Thymus (tissue), 11 donors: Measurements from ENCODE around the gene TMEM132D. TPM values are rescaled to one million over a fixed set of nuclear protein-coding genes. Genes with fewer than 3 reads are reported as not detected.

Source experiments
- DNase-seq, 9 donors: peaks; one replicate each; pipeline ENCODE4 v3.0.0-alpha.2; 2013; ENCODE audit warnings: low spot score in 9 of 9, low read depth in 6 of 9, missing footprints in 1 of 9
- H3K27ac ChIP-seq, 2 donors: one replicate each; pipeline ENCODE4 v1.5.1; 2013; ENCODE audit warnings: control low read depth in 1 of 2, low read depth in 1 of 2, low read length in 1 of 2, mild to moderate bottlenecking in 1 of 2, moderate library complexity in 1 of 2
- H3K27me3 ChIP-seq, 2 donors: one replicate each; pipeline ENCODE4 v1.5.1; 2013; ENCODE audit warnings: low read length in 1 of 2; ENCODE audit not compliant: control insufficient read depth in 2 of 2, insufficient read depth in 1 of 2
- H3K36me3 ChIP-seq, 2 donors: one replicate each; pipeline ENCODE4 v1.5.1; 2013; ENCODE audit warnings: low read length in 1 of 2, mild to moderate bottlenecking in 1 of 2, moderate library complexity in 1 of 2; ENCODE audit not compliant: control insufficient read depth in 2 of 2, insufficient read depth in 2 of 2
- H3K4me1 ChIP-seq, 2 donors: one replicate each; pipeline ENCODE4 v1.5.1; 2013; ENCODE audit warnings: low read length in 2 of 2; ENCODE audit not compliant: control insufficient read depth in 2 of 2, insufficient read depth in 2 of 2
- H3K4me3 ChIP-seq, 2 donors: one replicate each; pipeline ENCODE4 v1.5.1; 2013; ENCODE audit warnings: low read length in 2 of 2, control low read depth in 1 of 2, mild to moderate bottlenecking in 1 of 2
- H3K9me3 ChIP-seq, 2 donors: one replicate each; pipeline ENCODE4 v1.5.1; 2013; ENCODE audit warnings: low read length in 1 of 2, mild to moderate bottlenecking in 1 of 2; ENCODE audit not compliant: control insufficient read depth in 2 of 2, insufficient read depth in 1 of 2
- WGBS: extraction: QIAGEN DNeasy Blood & Tissue Kit; methylation state at CpG from one replicate; pipeline ENCODE4 v1.1.7; 2013; 5-methylcytosine and 5-hydroxymethylcytosine counted together
- polyA plus RNA-seq: library from polyadenylated mRNA; stranded (reverse); fragments of 200-250 nt; gene quantifications from one replicate; pipeline ENCODE4 v1.2.3, GENCODE V29; 2013
- total RNA-seq: library from RNA; stranded (reverse); fragments of 120-200 nt; gene quantifications from one replicate; pipeline ENCODE4 v1.2.4, GENCODE V29; 2013
- donor health status: healthy.

TMEM132D gene
- total and polyA plus RNA-seq, 2 donors = 0.02 TPM; not detected in 1

DNA sequence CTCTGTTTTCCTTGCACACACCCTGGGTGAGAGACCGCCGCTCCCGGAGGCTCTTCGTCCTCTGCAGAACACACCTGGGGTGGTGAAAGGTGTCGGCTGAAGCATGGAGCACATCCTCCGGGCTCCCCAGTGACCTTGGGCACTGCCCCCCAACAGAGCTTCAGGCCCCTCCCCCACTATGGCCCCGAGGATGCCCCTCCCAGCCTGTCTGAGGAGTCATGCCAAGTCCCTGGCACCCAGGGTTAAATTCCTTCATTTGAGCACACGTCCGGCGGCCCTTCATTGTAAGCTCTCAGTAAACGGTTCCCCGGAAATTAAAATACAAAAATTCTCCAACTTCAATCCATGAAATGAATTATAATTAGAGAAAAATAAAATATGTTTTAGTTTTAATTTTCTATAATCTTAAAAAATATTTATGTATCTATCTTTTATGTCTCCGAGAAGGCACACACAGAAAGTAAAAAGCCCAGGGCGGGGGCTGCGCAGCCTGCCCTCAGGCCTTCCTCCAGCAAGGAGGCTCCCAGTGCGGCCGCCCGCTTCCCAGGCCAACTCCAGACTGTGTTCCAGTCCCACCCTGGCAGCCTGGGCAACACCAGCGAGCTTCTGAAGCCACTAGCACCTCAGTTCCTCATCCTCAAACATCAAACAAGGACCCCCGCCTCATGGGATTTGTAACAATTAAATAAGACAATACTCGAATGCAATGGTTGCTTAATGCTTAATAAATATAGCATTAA is 63.5 kb downstream of the TMEM132D start:
- WGBS = 90% methylated on average over 21 of the region's 21 CpGs
- H3K27me3 ChIP-seq = no peaks in the 10 kb centered on the region
- no peak for DNase-seq
- H3K36me3 ChIP-seq = no peaks in the 10 kb centered on the region
- H3K4me1 ChIP-seq = no peaks in the 10 kb centered on the region
- H3K27ac ChIP-seq = no peak overlapping the region
- H3K4me3 ChIP-seq = no peak overlapping the region
- no peaks in the 10 kb centered on the region for H3K9me3 ChIP-seq

GRCh38 chr12:129839679-129840078 is 64.1 kb downstream of the TMEM132D start:
- H3K36me3 ChIP-seq = no peaks in the 10 kb centered on the region
- no peaks in the 10 kb centered on the region for H3K9me3 ChIP-seq
- H3K4me1 ChIP-seq = no peaks in the 10 kb centered on the region
- H3K4me3 ChIP-seq = no peak overlapping the region
- no peak overlapping the region for H3K27ac ChIP-seq
- no peak for DNase-seq
- H3K27me3 ChIP-seq = no peaks in the 10 kb centered on the region
- 96% methylated on average over 10 of the region's 10 CpGs for WGBS

DNA sequence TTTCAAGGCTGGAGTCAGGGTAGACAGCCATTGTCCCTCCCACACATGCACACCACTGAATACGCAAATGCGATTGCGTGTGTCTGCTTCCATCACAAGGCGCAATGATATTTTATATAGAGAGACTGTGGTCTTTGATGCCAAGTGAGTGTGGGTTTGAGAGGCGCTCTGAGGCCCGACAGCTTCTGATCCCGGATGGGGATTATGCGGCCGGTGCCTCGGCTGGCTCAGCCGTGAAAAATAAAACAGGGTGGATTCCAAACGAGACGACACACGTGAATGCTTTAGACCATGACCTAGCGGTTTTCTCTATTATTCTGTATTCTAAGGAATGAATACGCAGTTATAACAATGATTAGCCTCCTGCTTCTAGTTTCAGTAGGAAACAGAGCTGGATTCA is 72.5 kb downstream of the TMEM132D start:
- Histone ChIP-seq H3K36me3 (no peaks in the 10 kb centered on the region), H3K27me3 (no peaks in the 10 kb centered on the region), H3K27ac (no peak overlapping the region), H3K9me3 (peaks cover 0 to 6% of the 10 kb centered on the region in 2 donors), H3K4me3 (no peak overlapping the region), H3K4me1 (no peaks in the 10 kb centered on the region)
- WGBS = 86% methylated on average over 16 of the region's 16 CpGs
- DNase-seq = no peak

- Histone ChIP-seq H3K9me3 (peaks cover 0 to 6% of the 10 kb centered on the region in 2 donors), H3K4me1 (no peaks in the 10 kb centered on the region), H3K4me3 (no peak overlapping the region), H3K27me3 (no peaks in the 10 kb centered on the region), H3K36me3 (no peaks in the 10 kb centered on the region), H3K27ac (no peak overlapping the region)
- 50% methylated on average over 4 of the region's 4 CpGs for WGBS
- no peak for DNase-seq
These were observed 73.0 kb downstream of the TMEM132D start for GRCh38 chr12:129830796-129831195.

DNA sequence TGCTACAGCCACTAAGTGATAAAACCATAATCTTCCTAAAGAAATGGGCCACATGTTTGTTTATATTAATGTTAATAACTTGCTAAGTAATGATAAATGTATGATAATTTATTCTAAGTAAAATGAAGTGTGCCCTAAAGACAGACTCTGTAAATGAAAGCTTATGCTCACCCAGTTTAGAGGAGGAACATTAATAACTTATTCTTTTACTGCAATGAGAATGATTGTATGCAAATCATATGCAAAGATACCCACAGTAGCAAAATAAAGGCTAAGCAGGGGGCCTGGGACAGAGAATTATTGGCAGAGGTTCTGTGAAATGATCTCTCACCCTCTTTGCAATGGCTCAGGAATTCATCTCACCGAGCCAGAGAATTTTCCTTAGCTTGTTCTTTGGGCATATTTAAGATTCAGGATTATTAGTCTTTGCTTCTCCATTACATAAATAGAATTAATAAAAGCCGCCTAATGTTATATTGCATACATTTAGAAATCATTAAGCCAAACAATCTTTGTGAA is 75.9 kb downstream of the TMEM132D start:
- Histone ChIP-seq H3K36me3 (no peaks in the 10 kb centered on the region), H3K27me3 (no peaks in the 10 kb centered on the region), H3K4me3 (no peak overlapping the region), H3K9me3 (peaks cover 0 to 6% of the 10 kb centered on the region in 2 donors), H3K4me1 (no peaks in the 10 kb centered on the region), H3K27ac (no peak overlapping the region)
- DNase-seq = no peak
- 60% methylated on average over 2 of the region's 2 CpGs for WGBS

DNA sequence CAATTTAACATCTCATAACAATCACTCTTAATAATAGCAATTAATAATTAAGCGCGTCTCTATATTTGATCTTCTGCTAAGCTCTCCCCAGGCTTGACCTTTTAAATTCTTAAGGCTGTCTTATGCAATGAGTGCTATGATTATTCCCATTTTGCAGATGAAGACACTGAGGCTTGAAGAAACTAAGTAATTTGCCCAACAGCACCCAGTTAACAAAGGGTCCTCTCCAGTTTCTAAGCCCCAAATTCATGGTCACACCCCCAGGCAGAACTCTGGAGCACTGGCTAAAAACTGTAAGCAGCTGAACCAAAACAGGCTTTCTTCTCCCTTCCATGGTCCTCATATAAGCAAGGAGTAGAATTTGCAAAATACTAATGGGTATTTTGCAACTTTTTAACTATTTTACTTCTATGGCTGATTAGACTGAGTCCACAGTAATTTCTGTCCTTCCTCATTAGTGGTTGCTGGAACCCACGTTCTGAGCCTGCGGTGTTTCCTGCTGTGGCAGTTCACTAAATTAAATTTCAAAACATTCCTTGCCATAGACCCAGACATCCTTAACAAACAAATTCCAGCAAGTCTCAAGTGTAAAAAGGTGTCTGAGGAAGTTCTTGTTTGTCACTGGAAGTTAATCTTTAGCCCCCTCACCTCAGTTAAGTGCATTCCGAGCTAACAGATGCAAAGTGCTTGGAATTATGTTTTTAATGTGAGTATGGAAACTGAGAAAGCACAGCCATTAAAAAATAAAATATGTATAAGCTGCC is 76.5 kb downstream of the TMEM132D start:
- WGBS = 62% methylated on average over 5 of the region's 5 CpGs
- Histone ChIP-seq H3K27ac (no peak overlapping the region), H3K4me3 (no peak overlapping the region), H3K9me3 (peaks cover 0 to 10% of the 10 kb centered on the region in 2 donors), H3K36me3 (no peaks in the 10 kb centered on the region), H3K4me1 (no peaks in the 10 kb centered on the region), H3K27me3 (no peaks in the 10 kb centered on the region)
- DNase-seq = no peak

DNA sequence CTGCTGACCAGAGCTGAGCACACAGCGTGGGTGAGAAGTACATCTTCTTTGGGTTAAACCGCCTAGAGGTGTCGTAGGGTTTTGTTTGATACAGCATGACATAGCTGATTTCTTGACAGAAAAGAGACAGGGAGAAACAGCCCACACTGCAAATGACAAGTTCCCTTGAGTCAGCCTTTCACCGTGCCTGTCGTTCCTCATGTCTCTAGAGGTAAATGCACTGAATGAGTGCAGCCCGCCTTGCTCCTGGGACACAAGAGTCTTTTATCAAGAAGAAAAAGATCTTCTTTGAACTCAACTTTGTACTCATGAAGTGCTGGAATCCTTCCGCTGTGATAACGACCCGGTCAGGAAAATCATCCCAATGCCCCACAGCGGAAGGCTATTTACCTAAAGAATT is 77.6 kb downstream of the TMEM132D start:
- no peaks in the 10 kb centered on the region for H3K27me3 ChIP-seq
- H3K9me3 ChIP-seq = peaks cover 0 to 13% of the 10 kb centered on the region in 2 donors
- no peaks in the 10 kb centered on the region for H3K36me3 ChIP-seq
- no peak for DNase-seq
- 87% methylated on average over 10 of the region's 10 CpGs for WGBS
- no peak overlapping the region for H3K27ac ChIP-seq
- H3K4me3 ChIP-seq = no peak overlapping the region
- H3K4me1 ChIP-seq = no peaks in the 10 kb centered on the region

- Histone ChIP-seq H3K4me1 (no peaks in the 10 kb centered on the region), H3K36me3 (no peaks in the 10 kb centered on the region), H3K27me3 (no peaks in the 10 kb centered on the region), H3K27ac (no peak overlapping the region), H3K9me3 (peaks cover 0 to 7% of the 10 kb centered on the region in 2 donors), H3K4me3 (no peak overlapping the region)
- 69% methylated on average over 9 of the region's 9 CpGs for WGBS
- DNase-seq = no peak
These were observed 78.5 kb downstream of the TMEM132D start for GRCh38 chr12:129825316-129825715.

DNA sequence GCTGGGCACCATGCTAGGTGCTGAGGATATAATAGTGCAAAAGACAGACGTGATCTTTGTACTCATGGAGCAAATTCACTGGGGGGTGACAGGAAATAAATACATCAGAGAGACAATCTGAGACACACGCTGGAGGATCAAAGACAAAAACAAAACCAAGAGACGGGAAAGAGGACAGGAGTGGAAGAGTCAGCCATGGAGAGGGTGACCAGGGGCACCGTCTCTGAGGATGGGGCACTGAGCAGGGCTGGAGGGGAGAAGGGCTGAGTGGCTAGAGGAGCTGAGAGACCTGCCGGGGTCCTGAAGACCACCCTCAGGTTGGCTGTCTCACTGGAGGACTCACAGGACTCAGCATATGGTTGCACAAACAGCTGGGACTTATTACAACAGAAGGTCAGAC is 81.9 kb downstream of the TMEM132D start:
- no peaks in the 10 kb centered on the region for H3K4me1 ChIP-seq

More for the DNA sequence above, 81.9 kb downstream of the TMEM132D start:
- DNase-seq = no peak
- WGBS = 84% methylated on average over 5 of the region's 5 CpGs
- peaks cover 0 to 7% of the 10 kb centered on the region in 2 donors for H3K9me3 ChIP-seq
- no peaks in the 10 kb centered on the region for H3K36me3 ChIP-seq
- no peak overlapping the region for H3K4me3 ChIP-seq
- no peak overlapping the region for H3K27ac ChIP-seq
- H3K27me3 ChIP-seq = no peaks in the 10 kb centered on the region
